NT2/D1 (cell line): ENCODE measurements around the gene USH2A.

Source experiments
- SUZ12 ChIP-seq: IDR thresholded peaks from 2 replicates; pipeline ENCODE4 v1.6.1; 2011; ENCODE audit not compliant: insufficient read length, insufficient read depth; ENCODE audit errors: extremely low read depth
- YY1 ChIP-seq: IDR thresholded peaks from 2 replicates; pipeline ENCODE4 v1.6.1; 2011; ENCODE audit not compliant: insufficient read length, insufficient read depth
- ZNF274 ChIP-seq: IDR thresholded peaks from 2 replicates; pipeline ENCODE4 v1.6.1; 2011; ENCODE audit warnings: mild to moderate bottlenecking, low read depth, low read length

- no peak for TF ChIP-seq ZNF274
- no peak for TF ChIP-seq YY1
- TF ChIP-seq SUZ12: no peak
Measured at GRCh38 chr1:215875236-215875635, 548.0 kb downstream of the USH2A start.
